Measurements from ENCODE around the gene LYG1.
"Not testable (repeated sequence)": the region's sequence is repeated elsewhere in the genome, so short reads cannot be mapped to it uniquely, and the experiment has no call there.

The LYG1 gene

DNA sequence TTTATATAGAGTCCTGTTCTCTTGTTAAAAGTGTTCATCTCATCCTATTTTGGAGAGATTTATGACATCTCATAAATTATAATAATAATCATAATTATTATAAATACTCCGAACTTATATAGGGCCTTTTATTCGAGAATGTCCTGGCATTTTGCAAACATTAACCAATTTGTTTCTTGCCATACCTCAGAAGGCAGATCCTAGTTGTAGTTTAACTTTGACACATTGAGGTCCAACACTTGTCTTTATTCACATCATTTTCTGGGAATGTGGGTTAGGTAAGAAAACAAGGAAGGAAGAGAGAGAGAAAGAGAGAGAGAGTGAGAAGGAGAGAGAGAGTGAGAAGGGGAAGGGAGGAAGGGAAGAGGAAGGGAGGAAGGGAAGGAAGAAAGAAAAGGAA, at the start of gene LYG1:
Gene LYG1, minus strand, starts transcription at position 101 of the 400 bp plus-strand sequence. CDS start 5,527 bp downstream, outside the sequence.
- TF ChIP-seq, protein P1, sequence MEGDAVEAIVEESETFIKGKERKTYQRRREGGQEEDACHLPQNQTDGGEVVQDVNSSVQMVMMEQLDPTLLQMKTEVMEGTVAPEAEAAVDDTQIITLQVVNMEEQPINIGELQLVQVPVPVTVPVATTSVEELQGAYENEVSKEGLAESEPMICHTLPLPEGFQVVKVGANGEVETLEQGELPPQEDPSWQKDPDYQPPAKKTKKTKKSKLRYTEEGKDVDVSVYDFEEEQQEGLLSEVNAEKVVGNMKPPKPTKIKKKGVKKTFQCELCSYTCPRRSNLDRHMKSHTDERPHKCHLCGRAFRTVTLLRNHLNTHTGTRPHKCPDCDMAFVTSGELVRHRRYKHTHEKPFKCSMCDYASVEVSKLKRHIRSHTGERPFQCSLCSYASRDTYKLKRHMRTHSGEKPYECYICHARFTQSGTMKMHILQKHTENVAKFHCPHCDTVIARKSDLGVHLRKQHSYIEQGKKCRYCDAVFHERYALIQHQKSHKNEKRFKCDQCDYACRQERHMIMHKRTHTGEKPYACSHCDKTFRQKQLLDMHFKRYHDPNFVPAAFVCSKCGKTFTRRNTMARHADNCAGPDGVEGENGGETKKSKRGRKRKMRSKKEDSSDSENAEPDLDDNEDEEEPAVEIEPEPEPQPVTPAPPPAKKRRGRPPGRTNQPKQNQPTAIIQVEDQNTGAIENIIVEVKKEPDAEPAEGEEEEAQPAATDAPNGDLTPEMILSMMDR (IDR thresholded peaks at IDR 0.05), result not testable (repeated sequence)

DNA sequence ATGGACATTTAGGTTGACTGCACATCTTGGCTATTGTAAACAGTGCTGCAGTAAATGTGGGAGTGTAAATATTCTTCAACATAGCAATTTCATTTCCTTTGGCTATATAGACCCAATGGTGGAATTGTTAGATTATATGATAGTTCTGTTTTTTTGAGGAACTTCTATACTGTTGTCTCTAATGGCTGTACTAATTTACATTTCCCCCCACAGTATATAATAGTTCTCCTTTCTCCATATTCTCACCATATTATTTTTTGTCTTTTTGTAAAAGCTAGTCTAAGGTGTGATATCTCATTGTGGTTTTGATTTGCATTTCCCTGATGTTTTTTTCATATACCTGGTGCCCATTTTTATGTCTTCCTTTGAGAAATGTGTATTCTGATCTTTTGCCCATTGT, 49.2 kb upstream of the LYG1 start:
- TF ChIP-seq, protein P1 (IDR thresholded peaks at IDR 0.05), result no peak

DNA sequence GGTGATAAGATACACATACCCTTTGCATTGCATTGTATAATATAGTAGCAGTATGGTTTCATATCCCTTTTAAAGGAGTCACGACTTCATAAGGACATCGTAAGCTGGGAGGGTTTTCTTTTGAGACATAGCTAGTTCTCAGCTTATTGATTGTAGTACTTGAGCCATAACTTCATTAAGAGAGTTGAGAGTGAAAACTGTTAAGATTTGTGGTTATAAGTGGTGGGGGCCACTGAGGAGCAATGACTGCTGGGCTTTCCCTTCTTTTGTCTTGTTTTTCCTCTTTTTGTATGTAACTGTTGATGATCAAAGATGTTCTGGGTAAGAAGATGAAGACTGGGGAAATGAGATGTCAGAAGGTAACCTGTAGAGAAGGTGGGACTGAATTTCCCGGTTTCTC, 47.2 kb upstream of the LYG1 start:
- TF ChIP-seq, protein P1 (IDR thresholded peaks at IDR 0.05), result no peak

DNA sequence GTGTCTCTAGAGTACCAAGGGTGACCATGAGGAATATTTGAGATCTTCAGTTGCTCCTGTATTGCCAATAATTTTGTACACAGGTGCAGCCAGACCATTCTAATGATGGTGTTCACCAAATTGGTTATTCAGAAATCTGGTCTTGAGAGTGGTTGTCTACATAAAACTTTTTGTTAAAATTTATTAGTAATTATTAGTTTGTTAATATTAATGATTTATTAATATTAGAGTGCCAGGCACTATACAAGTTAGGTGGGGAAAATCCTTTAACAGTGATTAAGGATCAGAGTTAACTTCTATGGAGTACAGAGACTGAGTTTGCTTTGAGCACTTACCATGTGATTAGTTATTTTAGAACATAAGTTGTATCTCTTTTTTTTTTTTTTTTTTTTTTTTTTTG, 45.2 kb upstream of the LYG1 start:
- TF ChIP-seq, protein P1 (IDR thresholded peaks at IDR 0.05), result no peak

DNA sequence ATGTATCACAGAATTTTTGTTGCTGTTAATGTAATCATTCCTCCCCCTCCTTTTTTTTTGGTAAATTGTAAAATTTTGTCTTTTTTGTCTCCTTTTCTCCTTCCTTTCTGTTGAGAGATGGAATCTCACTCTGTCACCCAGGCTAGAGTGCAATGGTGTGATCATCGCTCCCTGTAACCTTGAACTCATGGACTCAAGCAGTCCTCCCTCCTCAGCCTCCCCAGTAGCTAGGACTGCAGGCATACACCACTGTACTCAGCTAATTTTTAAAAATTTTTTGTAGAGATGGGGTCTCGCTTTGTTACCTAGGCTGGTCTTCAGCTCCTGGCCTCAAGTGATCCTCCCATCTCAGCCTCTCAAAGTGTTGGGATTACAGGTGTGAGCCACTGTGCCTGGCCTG, 41.5 kb upstream of the LYG1 start:
- TF ChIP-seq, protein P1 (IDR thresholded peaks at IDR 0.05), result no peak

DNA sequence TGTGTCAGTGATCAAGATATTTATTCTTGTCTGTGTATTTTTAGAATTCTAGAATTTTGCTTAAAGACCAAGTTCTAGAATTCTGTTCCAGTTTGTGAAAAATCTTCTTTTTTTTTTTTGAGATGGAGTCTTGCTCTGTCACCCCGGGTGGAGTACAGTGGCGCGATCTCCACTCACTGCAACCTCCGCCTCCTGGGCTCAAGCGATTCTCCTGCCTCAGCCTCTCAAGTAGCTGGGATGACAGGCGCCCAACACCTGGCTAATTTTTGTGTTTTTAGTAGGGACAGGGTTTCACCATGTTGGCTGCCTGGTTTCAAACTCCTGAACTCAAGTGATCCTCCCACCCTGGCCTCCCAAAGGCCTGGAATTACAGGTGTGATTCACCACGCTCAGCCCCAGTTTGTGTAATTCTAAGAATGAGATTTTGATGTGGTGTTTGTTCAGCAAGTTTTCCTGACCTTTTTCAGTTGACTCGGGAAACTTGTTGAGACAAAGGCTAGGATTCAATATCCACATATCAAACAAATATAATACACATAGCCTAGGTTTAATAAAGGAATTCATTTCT, 39.8 kb upstream of the LYG1 start:
- TF ChIP-seq, protein P1 (IDR thresholded peaks at IDR 0.05), result no peak

DNA sequence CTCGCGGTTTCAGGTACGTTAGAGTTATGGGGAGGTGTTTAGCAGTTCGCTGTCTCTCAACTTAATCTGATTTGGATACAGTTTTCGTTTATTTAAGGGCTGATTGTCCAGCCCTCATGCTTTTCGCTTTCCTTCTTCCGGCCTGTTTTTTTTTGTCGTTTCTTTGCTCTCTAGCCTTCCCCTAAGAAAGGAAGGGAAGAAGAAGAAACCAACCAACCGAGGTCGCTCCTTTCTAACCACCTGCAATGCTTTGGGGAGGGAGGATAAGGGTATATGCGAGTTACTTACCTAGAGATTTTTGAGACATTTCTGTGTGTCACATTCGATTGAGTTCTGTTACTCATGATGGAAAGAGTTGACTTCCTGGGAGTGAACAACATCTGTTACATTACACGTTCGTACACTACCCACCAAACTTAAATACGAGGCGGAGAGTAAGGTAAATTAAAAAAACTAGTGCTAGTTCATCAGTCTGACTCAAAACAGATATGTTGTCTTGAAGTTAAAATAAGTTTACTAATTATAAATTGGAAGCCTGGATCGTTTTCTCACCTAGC, 37.1 kb upstream of the LYG1 start:
- TF ChIP-seq, protein P1 (IDR thresholded peaks at IDR 0.05), result no peak

Measured in LNCAP (cell line).